Activated CD8-positive, alpha-beta memory T cell treated with anti-CD3 and anti-CD28 coated beads, Interleukin-2, amount 10 ng/mL, durations not matched to agents 7 days and 5 days (primary cell): Measurements from ENCODE around the gene TM6SF1. TPM values are rescaled to one million over a fixed set of nuclear protein-coding genes. Genes with fewer than 3 reads are reported as not detected.

Experiments used
- ATAC-seq: fragments of 150-1000 bp; cut with Tn5 transposase; one replicate; pipeline ENCODE4 v1.10.0; 2021; ENCODE audit warnings: moderate library complexity
- CTCF ChIA-PET: fragments of 350-600 bp; sonication (Branson Sonifier 250); formaldehyde crosslinking; loops from one replicate; lab custom pipeline; 2021; ENCODE audit warnings: antibody characterized with exemption; lab: Charles Lee
- DNase-seq: peaks from one replicate; pipeline ENCODE4 v3.0.0-alpha.2; 2020
- H3K27ac Mint-ChIP-seq: one replicate; pipeline ENCODE4 v1.8.0; 2021; ENCODE audit warnings: mild to moderate bottlenecking, mixed read lengths
- H3K27me3 Mint-ChIP-seq: one replicate; pipeline ENCODE4 v1.8.0; 2021; ENCODE audit warnings: mixed read lengths
- H3K36me3 Mint-ChIP-seq: one replicate; pipeline ENCODE4 v1.8.0; 2021; ENCODE audit warnings: mild to moderate bottlenecking, mixed read lengths
- H3K4me1 Mint-ChIP-seq: one replicate; pipeline ENCODE4 v1.8.0; 2021; ENCODE audit warnings: mixed read lengths
- H3K4me3 Mint-ChIP-seq: one replicate; pipeline ENCODE4 v1.8.0; 2021; ENCODE audit warnings: mild to moderate bottlenecking, moderate library complexity, mixed read lengths
- H3K9me3 Mint-ChIP-seq: one replicate; pipeline ENCODE4 v1.8.0; 2022; ENCODE audit warnings: low read depth, mixed read lengths
- microRNA-seq: library from miRNA; unstranded; fragments of <30 nt; microRNA quantifications from one replicate; pipeline ENCODE4 v1.2.0, GENCODE V29; 2022
- total RNA-seq, 2 experiments: library from RNA; stranded (reverse); gene quantifications; one replicate each; pipeline ENCODE4 v1.2.3, GENCODE V29; 2021

The TM6SF1 gene
- total RNA-seq, 2 experiments from 2014 or later = 13.3 to 22.4 TPM

GRCh38 chr15:83178390-83178789 is 70.9 kb downstream of the TM6SF1 start:
- Mint-ChIP-seq H3K27ac (no peak overlapping the region), H3K4me3 (no peak overlapping the region), H3K27me3 (peaks cover 43% of the 10 kb centered on the region), H3K36me3 (peaks cover 3% of the 10 kb centered on the region), H3K4me1 (peaks cover 2% of the 10 kb centered on the region), H3K9me3 (no peaks in the 10 kb centered on the region)
- ATAC-seq (no peak), DNase-seq (no peak)
- CTCF ChIA-PET = no interaction called here

- ATAC-seq (no peak), DNase-seq (no peak)
- Mint-ChIP-seq H3K4me3 (no peak overlapping the region), H3K9me3 (no peaks in the 10 kb centered on the region), H3K27ac (no peak overlapping the region), H3K27me3 (peaks cover 40% of the 10 kb centered on the region), H3K4me1 (peaks cover 2% of the 10 kb centered on the region), H3K36me3 (peaks cover 3% of the 10 kb centered on the region)
- CTCF ChIA-PET = no interaction called here
Observed at GRCh38 chr15:83178869-83179325, 71.5 kb downstream of the TM6SF1 start.

- H3K27ac Mint-ChIP-seq = no peak overlapping the region
- H3K4me3 Mint-ChIP-seq = no peak overlapping the region
- H3K36me3 Mint-ChIP-seq = peaks cover 2% of the 10 kb centered on the region
- H3K27me3 Mint-ChIP-seq = peaks cover 34% of the 10 kb centered on the region
- ATAC-seq (no peak), DNase-seq (no peak)
- H3K9me3 Mint-ChIP-seq = no peaks in the 10 kb centered on the region
- no peaks in the 10 kb centered on the region for H3K4me1 Mint-ChIP-seq
- CTCF ChIA-PET = interaction anchor here (1.0 kb wide), 1 partner anchor 48 kb away, joined by 3 read pairs; no protein-coding TSS in a partner anchor
Observed at GRCh38 chr15:83185561-83185960, 78.1 kb downstream of the TM6SF1 start.

Small RNAs within 50 kb of the gene (microRNA-seq; reads per million reads assigned to microRNA genes)
- gene MIR4515 = not detected

Other genes with a start within 250 kb of the TM6SF1 start
- gene HOMER2, start 154.9 kb upstream of the TM6SF1 start, total RNA-seq = 10 to 100 TPM in 1 of 2 experiments, 1 to 10 TPM in 1; 8.2 to 14.4 TPM
- 10 to 100 TPM; 20.5 to 27.8 TPM for gene RAMAC, start 121.4 kb upstream of the TM6SF1 start, total RNA-seq
- gene C15orf40, start 96.0 kb upstream of the TM6SF1 start, total RNA-seq = 10 to 100 TPM; 28.3 to 29.0 TPM
- 10 to 100 TPM; 62.5 to 73.2 TPM for gene BTBD1, start 40.4 kb upstream of the TM6SF1 start, total RNA-seq
- gene HDGFL3, start 100.2 kb downstream of the TM6SF1 start, total RNA-seq = 10 to 100 TPM; 20.4 to 91.0 TPM
- gene BNC1, start 177.0 kb downstream of the TM6SF1 start, total RNA-seq = not detected